C4-2B (cell line): ENCODE results near the gene SLC6A17.

Experiments used
- H3K27ac ChIP-seq: fragments of 450-650 bp; 2 replicates; pipeline ENCODE4 v1.5.1; 2017
- CTCF ChIP-seq: fragments of 450-650 bp; conservative IDR thresholded peaks from 2 replicates; pipeline ENCODE4 v1.5.1; 2017; ENCODE audit warnings: mild to moderate bottlenecking
- ZFX ChIP-seq: fragments of 450-650 bp; IDR thresholded peaks from 2 replicates; pipeline ENCODE4 v1.6.1; 2017

Gene SLC6A17

GRCh38 chr1:110112656-110113055 lies 37.6 kb upstream of the SLC6A17 start:
- H3K27ac ChIP-seq: no peak overlapping the region
- no peak for TF ChIP-seq CTCF
- no peak for TF ChIP-seq ZFX

GRCh38 chr1:110113551-110113950 lies 36.7 kb upstream of the SLC6A17 start:
- TF ChIP-seq CTCF (no peak), ZFX (no peak)
- H3K27ac ChIP-seq: no peak overlapping the region

GRCh38 chr1:110114173-110114572 lies 36.1 kb upstream of the SLC6A17 start:
- H3K27ac ChIP-seq: no peak overlapping the region
- TF ChIP-seq CTCF: no peak
- no peak for TF ChIP-seq ZFX

- no peak for TF ChIP-seq ZFX
- no peak for TF ChIP-seq CTCF
- H3K27ac ChIP-seq: no peak overlapping the region
These were observed 35.5 kb upstream of the SLC6A17 start for GRCh38 chr1:110114784-110115183.

- no peak for TF ChIP-seq CTCF
- TF ChIP-seq ZFX: no peak
- H3K27ac ChIP-seq: no peak overlapping the region
These were observed 31.5 kb upstream of the SLC6A17 start for GRCh38 chr1:110118636-110119396.

- TF ChIP-seq ZFX: no peak
- no peak for TF ChIP-seq CTCF
These were observed 30.5 kb upstream of the SLC6A17 start for GRCh38 chr1:110119843-110120242.

GRCh38 chr1:110120960-110121561 lies 29.2 kb upstream of the SLC6A17 start:
- no peak overlapping the region for H3K27ac ChIP-seq
- no peak for TF ChIP-seq ZFX
- TF ChIP-seq CTCF: no peak

More at GRCh38 chr1:110119843-110120242, 30.5 kb upstream of the SLC6A17 start:
- H3K27ac ChIP-seq: no peak overlapping the region
